GM23338 (cell line): ENCODE measurements around the gene AKAP13. TPM values are rescaled to one million over a fixed set of nuclear protein-coding genes. Genes with fewer than 3 reads are reported as not detected.

ENCODE experiments used
- ATAC-seq: fragments of 200-7000 bp; cut with Tn5 transposase; 3 replicates; pipeline ENCODE4 v1.9.1; 2020
- DNase-seq: peaks from one replicate; pipeline ENCODE4 v3.0.0-alpha.2; 2015; ENCODE audit warnings: low spot score
- H2AFZ ChIP-seq: fragments of 200-600 bp; sonication (generic); 2 replicates; pipeline ENCODE4 v1.8.0; 2016; ENCODE audit warnings: antibody characterized with exemption, mild to moderate bottlenecking, moderate library complexity
- H3F3A ChIP-seq: fragments of 200-600 bp; sonication (generic); replicated peaks from 2 replicates; pipeline ENCODE4 v1.8.0; 2017; ENCODE audit warnings: antibody characterized with exemption, mixed run types, low read depth
- H3K27ac ChIP-seq: fragments of 200-600 bp; sonication (generic); 2 replicates; pipeline ENCODE4 v1.6.1; 2016; ENCODE audit warnings: low read depth
- H3K27me3 ChIP-seq: fragments of 200-600 bp; sonication (generic); 2 replicates; pipeline ENCODE4 v1.8.0; 2016; ENCODE audit warnings: mild to moderate bottlenecking, mixed run types, moderate library complexity; ENCODE audit not compliant: insufficient read depth
- H3K36me3 ChIP-seq: fragments of 200-600 bp; sonication (generic); 2 replicates; pipeline ENCODE4 v1.8.0; 2016; ENCODE audit warnings: mild to moderate bottlenecking; ENCODE audit not compliant: insufficient read depth
- H3K4me1 ChIP-seq: fragments of 200-600 bp; sonication (generic); 2 replicates; pipeline ENCODE4 v1.8.0; 2016; ENCODE audit warnings: mild to moderate bottlenecking, moderate library complexity; ENCODE audit not compliant: insufficient read depth
- H3K4me2 ChIP-seq: fragments of 200-600 bp; sonication (generic); 2 replicates; pipeline ENCODE4 v1.7.1; 2017; ENCODE audit warnings: mixed run types
- H3K4me3 ChIP-seq: fragments of 200-600 bp; sonication (generic); 2 replicates; pipeline ENCODE4 v1.6.1; 2016; ENCODE audit warnings: mixed run types
- H3K79me2 ChIP-seq: fragments of 200-600 bp; sonication (generic); replicated peaks from 2 replicates; pipeline ENCODE4 v1.8.0; 2017; ENCODE audit warnings: mild to moderate bottlenecking; ENCODE audit not compliant: insufficient read depth
- H3K9me2 ChIP-seq: fragments of 200-600 bp; sonication (generic); 2 replicates; pipeline ENCODE4 v1.8.0; 2017; ENCODE audit not compliant: insufficient read depth
- H4K20me1 ChIP-seq: fragments of 200-600 bp; sonication (generic); replicated peaks from 2 replicates; pipeline ENCODE4 v1.8.0; 2017; ENCODE audit warnings: mild to moderate bottlenecking; ENCODE audit not compliant: insufficient read depth
- H3K27ac Mint-ChIP-seq: 2 replicates; pipeline ENCODE4 v1.8.0; 2020; ENCODE audit warnings: inconsistent platforms, mild to moderate bottlenecking, moderate library complexity, mixed read lengths
- H3K27me3 Mint-ChIP-seq: 3 replicates; pipeline ENCODE4 v1.8.0; 2022; ENCODE audit warnings: low read depth, mild to moderate bottlenecking, moderate library complexity, mixed read lengths, inconsistent platforms; ENCODE audit not compliant: insufficient read depth, poor library complexity
- H3K36me3 Mint-ChIP-seq: 3 replicates; pipeline ENCODE4 v1.8.0; 2021; ENCODE audit warnings: low read depth, mild to moderate bottlenecking, inconsistent platforms, moderate library complexity, mixed read lengths
- H3K4me1 Mint-ChIP-seq: 3 replicates; pipeline ENCODE4 v1.8.0; 2020; ENCODE audit warnings: mild to moderate bottlenecking, inconsistent platforms, mixed read lengths
- H3K4me3 Mint-ChIP-seq: 3 replicates; pipeline ENCODE4 v1.8.0; 2021; ENCODE audit warnings: moderate library complexity, mild to moderate bottlenecking, inconsistent platforms, mixed read lengths
- H3K9me3 Mint-ChIP-seq: 3 replicates; pipeline ENCODE4 v1.8.0; 2020; ENCODE audit warnings: moderate library complexity, mild to moderate bottlenecking, inconsistent platforms, mixed read lengths
- CREB1 ChIP-seq: fragments of 250-450 bp; sonication (Bioruptor Pico); IDR thresholded peaks from 2 replicates; pipeline ENCODE4 v1.5.0; 2020; ENCODE audit warnings: low read depth, mild to moderate bottlenecking, moderate library complexity
- CTCF ChIP-seq, 2 experiments: fragments of 200-600 bp in 1 of 2; sonication (generic) in 1 of 2; conservative IDR thresholded peaks; 2 replicates each; pipeline versions ENCODE4 v1.5.1 to v1.6.1; 2016 to 2017; ENCODE audit warnings: antibody characterized with exemption in 2 of 2, low read depth in 2 of 2, mild to moderate bottlenecking in 2 of 2, moderate library complexity in 1 of 2
- ETS1 ChIP-seq: IDR thresholded peaks from 2 replicates; pipeline ENCODE4 v1.6.1; 2016; ENCODE audit warnings: antibody characterized with exemption
- EZH2phosphoT487 ChIP-seq: fragments of 200-600 bp; sonication (generic); IDR thresholded peaks from one replicate; pipeline ENCODE4 v1.8.1; 2018; ENCODE audit warnings: antibody characterized with exemption; ENCODE audit not compliant: unreplicated experiment
- POLR2AphosphoS5 ChIP-seq: IDR thresholded peaks from 2 replicates; pipeline ENCODE4 v1.6.1; 2016; ENCODE audit warnings: antibody characterized with exemption, low read depth
- ZNF331 ChIP-seq: fragments of 250-450 bp; sonication (Bioruptor Pico); IDR thresholded peaks from 2 replicates; pipeline ENCODE4 v1.5.0; 2020; ENCODE audit warnings: low read depth, mild to moderate bottlenecking, moderate library complexity
- ZNF462 ChIP-seq: fragments of 250-450 bp; sonication (Bioruptor Pico); IDR thresholded peaks from 2 replicates; pipeline ENCODE4 v1.5.0; 2020; ENCODE audit warnings: mild to moderate bottlenecking, moderate library complexity
- polyA plus RNA-seq: library from polyadenylated mRNA; unstranded; fragments of >200 nt; fragmentation: Nextera tagmentation; extraction: Ambion mirVana; gene quantifications from 2 replicates; pipeline ENCODE4 v1.2.1, GENCODE V29; 2016
- total RNA-seq: library from RNA; depleted of rRNA; stranded (reverse); fragments of >200 nt; shearing (Covaris generic); gene quantifications from 2 replicates; pipeline ENCODE4 v1.2.3, GENCODE V29; 2014

Gene AKAP13
- total and polyA plus RNA-seq, 2 experiments from 2014 or later: 46.2 to 60.7 TPM

GRCh38 chr15:85692321-85692720 is 311.9 kb downstream of the AKAP13 start (continued):
- TF ChIP-seq CTCF (conservative IDR thresholded peaks at IDR 0.05; ENCODE audit: low read depth in 2 of 2): no peak
- no peak for TF ChIP-seq ZNF331 (CRISPR knock-in tag)
- no peak for TF ChIP-seq ZNF462 (CRISPR knock-in tag)
- TF ChIP-seq CREB1: no peak
- no peak for TF ChIP-seq POLR2AphosphoS5

GRCh38 chr15:85692873-85693272 is 312.5 kb downstream of the AKAP13 start:
- Histone ChIP-seq H4K20me1 (no peaks in the 10 kb centered on the region; the same call in 1 of the 2 replicates), H3F3A (no peaks in the 10 kb centered on the region), H3K4me3 (no peak overlapping the region), H3K27me3 (no peaks in the 10 kb centered on the region), H3K79me2 (no peaks in the 10 kb centered on the region), H3K4me2 (no peak overlapping the region), H3K4me1 (peaks cover 11% of the 10 kb centered on the region; the same call in 1 of the 2 replicates), H3K9me2 (no peaks in the 10 kb centered on the region), H2AFZ (no peak overlapping the region), H3K27ac (no peak overlapping the region), H3K36me3 (0 out of 2 replicates have a peak, but pooled peaks cover 8% of the 10 kb centered on the region)
- ATAC-seq (no peak), DNase-seq (no peak)
- Mint-ChIP-seq H3K9me3 (no peaks in the 10 kb centered on the region), H3K36me3 (peaks cover 10% of the 10 kb centered on the region; the same call in 2 of the 3 replicates), H3K27ac (no peak overlapping the region), H3K27me3 (peaks cover 3% of the 10 kb centered on the region), H3K4me3 (no peak overlapping the region), H3K4me1 (peaks cover 23% of the 10 kb centered on the region)
- no peak for TF ChIP-seq EZH2phosphoT487
- no peak for TF ChIP-seq ZNF462 (CRISPR knock-in tag)
- TF ChIP-seq ETS1: no peak
- TF ChIP-seq POLR2AphosphoS5: no peak
